H9 (cell line): ENCODE measurements around the gene KLHL13. TPM values are rescaled to one million over a fixed set of nuclear protein-coding genes. Genes with fewer than 3 reads are reported as not detected.

ENCODE experiments used
- DNase-seq: peaks from one replicate; pipeline ENCODE4 v3.0.0-alpha.2; 2017
- H2AFZ ChIP-seq: one replicate; pipeline ENCODE4 v1.6.1; 2013; ENCODE audit warnings: mild to moderate bottlenecking, low read length, control low read depth, moderate library complexity
- H2AK5ac ChIP-seq: 2 replicates; pipeline ENCODE4 v1.6.1; 2013; ENCODE audit warnings: low read length, control low read depth, mixed read lengths; ENCODE audit not compliant: insufficient read length
- H2BK120ac ChIP-seq: one replicate; pipeline ENCODE4 v1.6.1; 2013; ENCODE audit warnings: low read depth, mild to moderate bottlenecking, low read length, control low read depth, inconsistent platforms; ENCODE audit not compliant: poor library complexity, severe bottlenecking
- H2BK12ac ChIP-seq: 2 replicates; pipeline ENCODE4 v1.6.1; 2013; ENCODE audit warnings: low read length, control low read depth, mixed read lengths, low read depth; ENCODE audit not compliant: insufficient read length
- H2BK15ac ChIP-seq: 2 replicates; pipeline ENCODE4 v1.6.1; 2013; ENCODE audit warnings: low read depth, low read length, control low read depth
- H2BK20ac ChIP-seq: one replicate; pipeline ENCODE4 v1.6.1; 2013; ENCODE audit warnings: low read depth, mild to moderate bottlenecking, low read length, control low read depth, inconsistent platforms; ENCODE audit not compliant: poor library complexity, severe bottlenecking
- H2BK5ac ChIP-seq: 2 replicates; pipeline ENCODE4 v1.6.1; 2013; ENCODE audit warnings: low read length, control low read depth, mixed read lengths; ENCODE audit not compliant: insufficient read length
- H3K14ac ChIP-seq: 2 replicates; pipeline ENCODE4 v1.6.1; 2013; ENCODE audit warnings: low read length, control low read depth; ENCODE audit not compliant: insufficient read depth
- H3K18ac ChIP-seq: 2 replicates; pipeline ENCODE4 v1.6.1; 2013; ENCODE audit warnings: low read depth, mild to moderate bottlenecking, mixed read lengths, low read length, control low read depth; ENCODE audit not compliant: insufficient read length
- H3K23ac ChIP-seq: 2 replicates; pipeline ENCODE4 v1.6.1; 2013; ENCODE audit warnings: low read length, control low read depth, mixed read lengths, low read depth; ENCODE audit not compliant: insufficient read length
- H3K23me2 ChIP-seq: 2 replicates; pipeline ENCODE4 v1.6.1; 2013; ENCODE audit warnings: low read depth, mild to moderate bottlenecking, mixed read lengths, low read length, control low read depth; ENCODE audit not compliant: insufficient read length, poor library complexity, severe bottlenecking
- H3K27ac ChIP-seq: 2 replicates; pipeline ENCODE4 v1.5.1; 2013; ENCODE audit warnings: low read length, control low read depth, mixed read lengths, low read depth; ENCODE audit not compliant: insufficient read length
- H3K27me3 ChIP-seq: 2 replicates; pipeline ENCODE4 v1.6.1; 2013; ENCODE audit warnings: low read length, control low read depth, inconsistent platforms; ENCODE audit not compliant: insufficient read depth
- H3K4ac ChIP-seq: 2 replicates; pipeline ENCODE4 v1.6.1; 2013; ENCODE audit warnings: low read depth, mild to moderate bottlenecking, control low read depth, inconsistent platforms, low read length, moderate library complexity
- H3K4me1 ChIP-seq: 2 replicates; pipeline ENCODE4 v1.6.1; 2013; ENCODE audit warnings: low read length, control low read depth, inconsistent platforms; ENCODE audit not compliant: insufficient read depth
- H3K4me2 ChIP-seq: 2 replicates; pipeline ENCODE4 v1.6.1; 2013; ENCODE audit warnings: low read length, control low read depth, mixed read lengths; ENCODE audit not compliant: insufficient read length, insufficient read depth
- H3K56ac ChIP-seq: 2 replicates; pipeline ENCODE4 v1.6.1; 2013; ENCODE audit warnings: low read depth, mild to moderate bottlenecking, mixed read lengths, low read length, control low read depth; ENCODE audit not compliant: insufficient read length
- H3K79me1 ChIP-seq: 2 replicates; pipeline ENCODE4 v1.6.1; 2013; ENCODE audit warnings: low read depth, mild to moderate bottlenecking, moderate library complexity, low read length, control low read depth, inconsistent platforms; ENCODE audit not compliant: insufficient read depth, poor library complexity, severe bottlenecking
- H3K79me2 ChIP-seq: 2 replicates; pipeline ENCODE4 v1.6.1; 2013; ENCODE audit warnings: low read length, control low read depth, inconsistent platforms; ENCODE audit not compliant: insufficient read depth
- H3K9ac ChIP-seq: 2 replicates; pipeline ENCODE4 v1.6.1; 2013; ENCODE audit warnings: low read length, control low read depth, mixed read lengths; ENCODE audit not compliant: insufficient read length; ENCODE audit errors: extremely low read depth
- H3K9me3 ChIP-seq: one replicate; pipeline ENCODE4 v1.6.1; 2013; ENCODE audit warnings: low read depth, low read length, inconsistent platforms; ENCODE audit not compliant: control insufficient read depth
- H3T11ph ChIP-seq: one replicate; pipeline ENCODE4 v1.6.1; 2013; ENCODE audit warnings: mild to moderate bottlenecking, low read length, control low read depth, inconsistent platforms
- H4K20me1 ChIP-seq: one replicate; pipeline ENCODE4 v1.6.1; 2013; ENCODE audit not compliant: control insufficient read depth, insufficient read length, insufficient read depth
- H4K5ac ChIP-seq: 2 replicates; pipeline ENCODE4 v1.6.1; 2013; ENCODE audit warnings: low read depth, mild to moderate bottlenecking, mixed read lengths, low read length, control low read depth; ENCODE audit not compliant: insufficient read length
- H4K8ac ChIP-seq: replicated peaks from 2 replicates; pipeline ENCODE4 v1.6.1; 2013; ENCODE audit warnings: low read length, control low read depth, mixed read lengths, low read depth; ENCODE audit not compliant: insufficient read length
- H4K91ac ChIP-seq: 2 replicates; pipeline ENCODE4 v1.6.1; 2013; ENCODE audit warnings: low read depth, mild to moderate bottlenecking, moderate library complexity, mixed read lengths, low read length, control low read depth; ENCODE audit not compliant: insufficient read length
- H3K27ac Mint-ChIP-seq, 3 experiments: 2 replicates in 2 of 3; 3 replicates in 1 of 3; pipeline ENCODE4 v1.8.0; 2020 to 2021; ENCODE audit warnings: mixed read lengths in 3 of 3, mild to moderate bottlenecking in 1 of 3, moderate library complexity in 1 of 3
- H3K27me3 Mint-ChIP-seq: 2 replicates; pipeline ENCODE4 v1.8.0; 2021; ENCODE audit warnings: low read depth, mild to moderate bottlenecking, moderate library complexity, mixed read lengths
- H3K36me3 Mint-ChIP-seq, 3 experiments: 2 replicates in 2 of 3; 3 replicates in 1 of 3; pipeline ENCODE4 v1.8.0; 2020 to 2021; ENCODE audit warnings: low read depth in 3 of 3, mixed read lengths in 3 of 3; ENCODE audit not compliant: insufficient read depth in 1 of 3
- H3K4me1 Mint-ChIP-seq, 2 experiments: 2 replicates each; pipeline ENCODE4 v1.8.0; 2020; ENCODE audit warnings: mixed read lengths in 2 of 2
- H3K4me3 Mint-ChIP-seq, 2 experiments: 2 replicates in 1 of 2; 3 replicates in 1 of 2; pipeline ENCODE4 v1.8.0; 2020 to 2021; ENCODE audit warnings: mild to moderate bottlenecking in 2 of 2, mixed read lengths in 2 of 2, moderate library complexity in 1 of 2
- H3K9me3 Mint-ChIP-seq, 2 experiments: 2 replicates in 1 of 2; 3 replicates in 1 of 2; pipeline ENCODE4 v1.8.0; 2020; ENCODE audit warnings: mild to moderate bottlenecking in 2 of 2, mixed read lengths in 2 of 2, moderate library complexity in 1 of 2
- WGBS: extraction: QIAGEN DNeasy Blood & Tissue Kit; methylation state at CpG from one replicate; pipeline ENCODE4 v1.1.7; 2013; ENCODE audit warnings: missing lambda C conversion rate, low lambda C conversion rate, mixed read lengths; ENCODE audit not compliant: insufficient read length; ENCODE audit errors: extremely low coverage; 5-methylcytosine and 5-hydroxymethylcytosine counted together
- total RNA-seq: library from RNA; stranded (reverse); gene quantifications from 2 replicates; pipeline ENCODE4 v1.2.1, GENCODE V29; 2021
- TF ChIP-seq, protein P1 (sequence below): fragments of 200-600 bp; sonication (generic); conservative IDR thresholded peaks from 3 replicates; pipeline ENCODE4 v1.8.0; 2021; ENCODE audit warnings: antibody characterized with exemption, mild to moderate bottlenecking

KLHL13 gene
- total RNA-seq, 1 experiment from 2014 or later: 4.1 TPM

DNA sequence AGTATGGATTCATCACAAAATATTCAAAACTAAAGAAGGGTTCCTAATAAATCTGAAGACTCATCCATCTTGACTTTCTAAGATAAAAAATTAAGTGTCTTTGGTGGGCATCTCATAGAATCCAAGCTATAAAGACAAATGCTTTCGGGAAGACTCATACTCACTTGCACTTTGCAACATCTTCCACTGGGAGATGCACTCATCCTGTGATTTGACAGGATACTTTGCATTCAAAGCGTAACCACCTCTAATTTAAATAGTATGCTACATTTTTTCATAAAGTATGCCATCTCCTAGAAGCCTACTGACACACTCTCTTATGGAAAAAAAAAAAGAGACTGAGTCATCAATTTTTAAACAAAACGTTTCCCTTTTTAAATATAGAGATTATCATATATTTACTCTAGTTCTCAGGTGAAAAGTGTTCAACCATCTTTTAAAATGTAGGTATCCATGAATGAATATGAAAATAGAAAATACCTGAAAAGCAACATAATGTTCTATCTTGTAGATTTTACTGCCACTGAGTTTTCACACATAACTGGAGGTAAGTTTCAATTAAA lies 119.6 kb downstream of the KLHL13 start:
- Histone ChIP-seq H4K5ac (no peak overlapping the region), H3K18ac (no peak overlapping the region), H4K91ac (no peak overlapping the region), H3K9me3 (peaks cover 22% of the 10 kb centered on the region), H4K8ac (no peak overlapping the region), H3K27ac (no peak overlapping the region), H3K4me2 (no peak overlapping the region), H2AK5ac (no peak overlapping the region), H3K27me3 (no peaks in the 10 kb centered on the region), H2AFZ (no peak overlapping the region), H2BK12ac (no peak overlapping the region), H3K9ac (no peak overlapping the region), H2BK120ac (no peak overlapping the region), H3K14ac (no peak overlapping the region), H2BK15ac (no peak overlapping the region), H4K20me1 (no peaks in the 10 kb centered on the region), H3K23me2 (no peaks in the 10 kb centered on the region), H3K56ac (no peak overlapping the region), H3K4ac (no peak overlapping the region), H3K79me2 (no peaks in the 10 kb centered on the region), H3T11ph (no peak overlapping the region), H2BK20ac (no peak overlapping the region), H3K4me1 (no peaks in the 10 kb centered on the region), H3K79me1 (no peaks in the 10 kb centered on the region), H2BK5ac (no peak overlapping the region), H3K23ac (no peak overlapping the region)
- Mint-ChIP-seq H3K27ac (no peak overlapping the region), H3K36me3 (no peaks in the 10 kb centered on the region), H3K4me3 (no peak overlapping the region), H3K4me1 (peaks cover under 1% of the 10 kb centered on the region in 2 experiments; a peak in 1 of 4 replicates), H3K9me3 (peaks cover 4 to 45% of the 10 kb centered on the region in 2 experiments), H3K27me3 (no peaks in the 10 kb centered on the region; the same call in none of the 2 replicates)
- no peak for DNase-seq
- TF ChIP-seq, protein P1, sequence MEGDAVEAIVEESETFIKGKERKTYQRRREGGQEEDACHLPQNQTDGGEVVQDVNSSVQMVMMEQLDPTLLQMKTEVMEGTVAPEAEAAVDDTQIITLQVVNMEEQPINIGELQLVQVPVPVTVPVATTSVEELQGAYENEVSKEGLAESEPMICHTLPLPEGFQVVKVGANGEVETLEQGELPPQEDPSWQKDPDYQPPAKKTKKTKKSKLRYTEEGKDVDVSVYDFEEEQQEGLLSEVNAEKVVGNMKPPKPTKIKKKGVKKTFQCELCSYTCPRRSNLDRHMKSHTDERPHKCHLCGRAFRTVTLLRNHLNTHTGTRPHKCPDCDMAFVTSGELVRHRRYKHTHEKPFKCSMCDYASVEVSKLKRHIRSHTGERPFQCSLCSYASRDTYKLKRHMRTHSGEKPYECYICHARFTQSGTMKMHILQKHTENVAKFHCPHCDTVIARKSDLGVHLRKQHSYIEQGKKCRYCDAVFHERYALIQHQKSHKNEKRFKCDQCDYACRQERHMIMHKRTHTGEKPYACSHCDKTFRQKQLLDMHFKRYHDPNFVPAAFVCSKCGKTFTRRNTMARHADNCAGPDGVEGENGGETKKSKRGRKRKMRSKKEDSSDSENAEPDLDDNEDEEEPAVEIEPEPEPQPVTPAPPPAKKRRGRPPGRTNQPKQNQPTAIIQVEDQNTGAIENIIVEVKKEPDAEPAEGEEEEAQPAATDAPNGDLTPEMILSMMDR: peak; percentile 57
- WGBS: no CpG with 5 or more reads among the region's 3 CpGs
